SK-N-MC (cell line): ENCODE results near the gene NRTN.
"Not testable (repeated sequence)": the region's sequence is repeated elsewhere in the genome, so short reads cannot be mapped to it uniquely, and the experiment has no call there.

Experiments
- DNase-seq: peaks from one replicate; pipeline ENCODE4 v3.0.0-alpha.2; 2011; ENCODE audit warnings: low read depth, low spot score
- H3K27ac ChIP-seq: fragments of 200-600 bp; sonication (generic); 2 replicates; pipeline ENCODE4 v1.5.1; 2016; ENCODE audit warnings: mixed run types
- H3K36me3 ChIP-seq: fragments of 200-600 bp; sonication (generic); 2 replicates; pipeline ENCODE4 v1.6.1; 2017; ENCODE audit warnings: antibody characterized with exemption, low read length, mixed read lengths; ENCODE audit not compliant: insufficient read depth
- H3K4me3 ChIP-seq: fragments of 200-600 bp; sonication (generic); 2 replicates; pipeline ENCODE4 v1.5.1; 2016
- H3K9ac ChIP-seq: fragments of 200-600 bp; sonication (generic); 2 replicates; pipeline ENCODE4 v1.8.0; 2017; ENCODE audit warnings: mixed run types, mixed read lengths; ENCODE audit not compliant: insufficient read length
- H3K9me3 ChIP-seq: fragments of 200-600 bp; sonication (generic); 2 replicates; pipeline ENCODE4 v1.6.1; 2017; ENCODE audit warnings: low read depth, mild to moderate bottlenecking, antibody characterized with exemption, low read length, moderate library complexity, mixed read lengths
- EZH2 ChIP-seq: fragments of 200-600 bp; sonication (generic); IDR thresholded peaks from one replicate; pipeline ENCODE4 v1.6.1; 2017; ENCODE audit warnings: antibody characterized with exemption
- FOXP2 ChIP-seq: optimal IDR thresholded peaks from 2 replicates; pipeline ENCODE3; 2011; ENCODE audit warnings: mild to moderate bottlenecking, moderate library complexity; ENCODE audit not compliant: insufficient read depth; ENCODE audit errors: extremely low read length, control extremely low read depth
- POLR2AphosphoS5 ChIP-seq: IDR thresholded peaks from 2 replicates; pipeline ENCODE4 v1.6.1; 2012; ENCODE audit warnings: mild to moderate bottlenecking, low read depth, low read length, borderline replicate concordance

The NRTN gene

DNA sequence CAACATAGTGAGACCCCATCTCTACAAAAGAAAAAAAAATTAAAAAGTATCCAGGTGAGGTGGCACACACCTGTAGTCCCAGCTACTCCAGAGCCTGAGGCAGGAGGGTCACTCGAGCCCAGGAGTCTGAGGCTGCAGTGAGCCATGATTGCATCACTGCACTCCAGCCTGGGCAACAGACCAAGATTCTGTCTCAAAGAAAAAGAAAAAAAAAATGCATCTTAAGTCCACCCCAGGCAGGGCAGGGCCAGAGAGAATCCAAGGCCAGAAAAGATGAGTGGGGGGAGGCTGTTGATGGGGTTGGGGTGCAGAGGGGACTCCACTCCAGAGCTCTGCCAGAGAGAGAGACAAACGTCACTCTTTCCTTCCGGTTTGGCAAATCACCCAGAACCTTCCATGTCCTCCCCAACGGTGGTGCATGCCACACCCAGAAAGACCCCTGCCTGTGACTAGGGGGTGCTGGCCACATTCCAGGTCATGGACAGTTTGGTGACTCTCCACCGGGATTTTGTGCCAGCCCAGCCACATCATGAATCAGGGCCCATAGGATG is 46.0 kb downstream of the NRTN start:
- Histone ChIP-seq H3K9me3 (no peaks in the 10 kb centered on the region), H3K36me3 (no peaks in the 10 kb centered on the region), H3K27ac (no peak overlapping the region), H3K9ac (no peak overlapping the region), H3K4me3 (no peak overlapping the region)
- no peak for TF ChIP-seq FOXP2
- no peak for DNase-seq

- Histone ChIP-seq H3K4me3 (no peak within 1 kb of the TSS), H3K9me3 (no peaks in the 10 kb centered on the region), H3K9ac (no peak within 1 kb of the TSS), H3K36me3 (no peaks in the 10 kb centered on the region), H3K27ac (no peak within 1 kb of the TSS)
- no peak for DNase-seq
- no peak for TF ChIP-seq FOXP2
- TF ChIP-seq POLR2AphosphoS5: no peak
- TF ChIP-seq EZH2: no peak
Observed at GRCh38 chr19:5851302-5851701, 46.4 kb downstream of the NRTN start, which contains the start of gene FUT3. FUT3 (minus strand) TSS chr19:5851449.

GRCh38 chr19:5854121-5854520 is 49.3 kb downstream of the NRTN start:
- H3K9me3 ChIP-seq: not testable (repeated sequence)

GRCh38 chr19:5855151-5855550 is 50.3 kb downstream of the NRTN start:
- not testable (repeated sequence) for H3K4me3 ChIP-seq, H3K9me3 ChIP-seq, H3K36me3 ChIP-seq, H3K27ac ChIP-seq, H3K9ac ChIP-seq, DNase-seq

More at GRCh38 chr19:5854121-5854520, 49.3 kb downstream of the NRTN start:
- H3K36me3 ChIP-seq, H3K4me3 ChIP-seq, H3K9ac ChIP-seq, H3K27ac ChIP-seq, DNase-seq: not testable (repeated sequence)

DNA sequence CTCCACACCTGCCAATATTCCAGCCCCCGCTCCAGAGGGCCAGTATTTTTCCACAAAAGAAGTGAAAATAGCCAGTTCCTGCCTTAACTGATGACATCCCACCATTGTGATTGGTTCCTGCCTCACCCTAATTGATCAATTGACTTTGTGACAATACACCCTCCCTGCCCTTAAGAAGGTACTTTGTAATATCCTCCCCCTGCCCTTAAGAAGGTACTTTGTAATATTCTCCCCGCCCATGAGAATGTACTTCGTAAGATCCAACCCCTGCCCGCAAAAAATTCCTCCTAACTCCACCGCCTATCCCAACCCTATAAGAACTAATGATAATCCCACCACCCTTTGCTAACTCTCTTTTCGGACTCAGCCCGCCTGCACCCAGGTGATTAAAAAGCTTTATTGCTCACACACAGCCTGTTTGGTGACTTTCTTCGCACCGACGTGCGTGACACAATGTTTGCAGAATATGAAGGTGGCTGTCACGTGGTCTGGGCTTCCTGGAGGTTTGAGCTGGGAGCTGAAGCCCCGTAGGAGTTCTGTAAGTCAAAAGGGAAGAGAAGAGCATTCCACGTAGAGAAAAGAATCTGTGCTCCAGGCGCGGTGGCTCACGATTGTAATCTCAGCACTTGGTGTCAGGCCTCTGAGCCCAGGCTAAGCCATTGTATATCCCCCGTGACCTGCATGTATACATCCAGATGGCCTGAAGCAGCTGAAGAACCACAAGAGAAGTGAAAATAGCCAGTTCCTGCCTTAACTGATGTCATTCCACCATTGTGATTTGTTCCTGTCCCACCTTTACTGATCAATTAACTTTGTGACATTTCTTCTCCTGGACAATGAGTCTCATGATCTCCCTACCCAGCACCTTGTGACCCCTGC is 52.6 kb downstream of the NRTN start:
- TF ChIP-seq EZH2: no peak
- TF ChIP-seq POLR2AphosphoS5: no peak
- no peak for TF ChIP-seq FOXP2
- H3K27ac ChIP-seq: no peak overlapping the region
- no peak overlapping the region for H3K9ac ChIP-seq
- no peak overlapping the region for H3K4me3 ChIP-seq
- H3K9me3 ChIP-seq: no peaks in the 10 kb centered on the region
- no peaks in the 10 kb centered on the region for H3K36me3 ChIP-seq
- DNase-seq: no peak

- Histone ChIP-seq H3K9ac (no peak overlapping the region), H3K9me3 (no peaks in the 10 kb centered on the region), H3K4me3 (no peak overlapping the region), H3K27ac (no peak overlapping the region), H3K36me3 (no peaks in the 10 kb centered on the region)
- no peak for DNase-seq
- TF ChIP-seq FOXP2: no peak
- no peak for TF ChIP-seq EZH2
- no peak for TF ChIP-seq POLR2AphosphoS5
Observed at GRCh38 chr19:5863030-5863665, 58.3 kb downstream of the NRTN start.

- Histone ChIP-seq H3K36me3 (no peaks in the 10 kb centered on the region), H3K9ac (no peak overlapping the region), H3K27ac (no peak overlapping the region), H3K9me3 (no peaks in the 10 kb centered on the region), H3K4me3 (no peak overlapping the region)
- no peak for DNase-seq
- TF ChIP-seq EZH2 (no peak), POLR2AphosphoS5 (no peak), FOXP2 (no peak)
Observed at GRCh38 chr19:5864013-5864720, 59.3 kb downstream of the NRTN start.

DNA sequence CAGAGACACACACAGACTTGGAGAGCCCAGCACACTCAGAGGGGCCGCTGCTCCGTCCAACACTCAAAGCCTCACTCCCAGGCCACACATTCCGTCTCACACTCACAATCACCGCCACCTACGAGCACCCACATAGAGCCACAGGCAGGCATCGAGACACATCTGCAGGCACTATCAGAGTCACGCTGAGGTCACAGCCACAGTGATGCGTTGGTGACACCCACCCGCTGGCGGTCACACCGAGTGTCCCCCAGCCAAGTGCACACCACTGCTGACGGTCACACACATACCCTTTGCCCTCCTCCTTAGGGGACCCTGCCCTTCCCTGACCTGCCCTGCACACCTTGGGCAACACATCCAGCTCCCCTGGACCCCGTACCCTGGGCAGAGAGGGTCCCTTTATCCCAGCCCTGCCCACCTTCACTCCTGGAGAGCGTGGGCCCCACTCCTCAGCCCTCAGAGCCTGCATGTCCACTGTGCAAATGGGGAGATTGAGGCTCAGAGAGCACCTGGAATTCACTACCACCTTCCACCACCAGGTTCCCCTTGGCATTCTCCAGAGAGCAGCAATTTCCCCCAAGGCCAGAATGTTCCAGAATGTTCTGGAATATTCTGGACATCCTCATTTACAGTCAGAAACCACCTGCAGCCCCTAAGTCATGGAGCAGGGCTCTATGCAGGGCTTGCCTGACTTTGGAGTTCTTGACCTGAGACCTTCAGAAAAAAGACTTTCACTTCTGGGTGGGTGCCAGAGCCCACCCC is 60.0 kb downstream of the NRTN start:
- no peak overlapping the region for H3K4me3 ChIP-seq
- TF ChIP-seq POLR2AphosphoS5 (no peak), FOXP2 (no peak), EZH2 (no peak)
- no peaks in the 10 kb centered on the region for H3K36me3 ChIP-seq
- DNase-seq: no peak
- H3K9ac ChIP-seq: no peak overlapping the region
- no peak overlapping the region for H3K27ac ChIP-seq
- H3K9me3 ChIP-seq: no peaks in the 10 kb centered on the region
